ENCODE results near the gene NBL1.

Gene NBL1, protein sequence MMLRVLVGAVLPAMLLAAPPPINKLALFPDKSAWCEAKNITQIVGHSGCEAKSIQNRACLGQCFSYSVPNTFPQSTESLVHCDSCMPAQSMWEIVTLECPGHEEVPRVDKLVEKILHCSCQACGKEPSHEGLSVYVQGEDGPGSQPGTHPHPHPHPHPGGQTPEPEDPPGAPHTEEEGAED

DNA sequence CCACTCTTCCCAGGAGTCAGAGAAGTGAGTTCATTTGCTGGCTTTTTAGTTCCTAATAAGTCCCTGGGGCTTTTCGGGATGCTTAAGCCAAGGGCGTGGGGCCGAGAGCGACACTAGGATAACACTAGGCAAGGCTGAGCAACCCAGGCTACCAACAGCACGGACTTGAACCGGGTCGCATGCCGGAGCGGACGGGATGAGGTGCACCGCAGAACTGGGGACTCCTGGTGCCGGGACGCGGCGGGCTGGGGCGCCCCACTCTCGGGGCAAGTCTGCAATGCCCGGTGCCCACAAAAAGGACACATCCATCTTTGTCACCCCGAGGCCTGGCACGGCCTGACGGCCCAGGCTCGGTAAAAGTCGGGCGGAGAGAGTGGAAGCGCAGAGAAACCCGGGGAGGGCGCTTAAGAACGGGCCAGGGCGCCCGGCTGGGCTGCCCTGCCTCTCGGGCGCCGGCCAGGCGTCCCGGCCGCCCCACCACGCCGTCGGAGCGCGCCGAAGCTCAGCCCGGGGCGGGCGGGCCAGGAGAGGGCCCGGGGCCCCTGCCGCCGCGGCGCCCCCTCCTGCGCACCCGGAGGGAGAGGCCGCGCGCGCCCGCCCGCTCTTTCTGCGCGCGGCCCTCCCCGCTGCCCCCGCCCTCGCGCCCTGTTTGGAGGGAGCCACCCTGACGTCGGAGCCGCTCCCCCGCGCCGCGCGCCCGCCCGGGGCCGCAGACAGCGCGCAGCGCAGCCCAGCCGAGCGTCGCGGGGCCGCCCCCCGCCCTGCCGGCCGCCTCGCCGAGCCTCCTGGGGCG is at the start of gene NBL1:
Gene NBL1 (plus strand): TSS at position 710 of the 793 bp plus-strand sequence. CDS start 10,720 bp downstream, outside the sequence.
- DNase-seq (ENCODE audit: low read depth, low spot score) = no peak

GRCh38 chr1:19596065-19596713 is 47.9 kb upstream of the NBL1 start:
- DNase-seq (ENCODE audit: low read depth, low spot score) = no peak

GRCh38 chr1:19596714-19597495 is 47.2 kb upstream of the NBL1 start:
- DNase-seq (ENCODE audit: low read depth, low spot score) = peak; percentile 91

GRCh38 chr1:19597496-19598309 is 46.4 kb upstream of the NBL1 start:
- peak; percentile 36 for DNase-seq (ENCODE audit: low read depth, low spot score)

DNA sequence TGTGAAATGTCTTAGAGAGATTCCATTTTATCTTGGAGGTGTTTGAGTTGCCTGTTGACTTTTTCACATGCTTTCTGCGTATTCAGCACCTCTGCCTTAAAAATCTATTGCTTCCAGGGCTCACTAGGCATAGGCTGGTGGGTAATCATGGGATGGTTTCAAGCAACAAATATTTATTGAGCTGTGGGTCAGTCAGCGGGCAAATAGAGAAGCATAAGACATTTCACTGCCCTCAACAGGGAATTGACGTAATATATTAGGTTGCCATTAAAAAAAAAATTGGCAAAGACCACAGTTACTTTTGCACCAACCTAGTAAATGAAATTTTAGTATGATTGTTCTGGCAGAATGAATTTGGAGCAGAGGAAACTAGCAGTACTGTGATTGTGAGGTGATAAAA is 44.3 kb upstream of the NBL1 start:
- no peak for DNase-seq (ENCODE audit: low read depth, low spot score)

- no peak for DNase-seq (ENCODE audit: low read depth, low spot score)
These were observed 41.6 kb upstream of the NBL1 start for GRCh38 chr1:19602486-19602885.

DNA sequence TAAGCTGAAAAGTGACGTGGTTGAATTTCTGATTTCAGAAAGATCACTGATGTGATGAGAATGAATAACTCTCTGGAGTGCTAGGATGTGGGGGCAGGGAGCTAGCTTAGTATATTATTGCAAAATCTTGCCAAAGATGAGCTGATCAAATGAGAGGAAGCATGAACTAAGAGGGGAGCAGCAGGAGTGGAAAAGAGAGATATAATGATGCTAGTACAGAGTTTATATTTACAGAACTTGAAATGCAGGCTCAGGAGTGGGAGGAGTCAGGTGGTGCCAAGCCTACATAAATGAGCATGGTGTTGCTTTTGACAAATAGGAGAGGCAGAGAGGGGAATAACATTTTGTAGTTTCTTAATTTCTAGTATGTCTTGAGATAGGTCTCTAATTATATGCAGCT is 38.1 kb upstream of the NBL1 start:
- no peak for DNase-seq (ENCODE audit: low read depth, low spot score)

GRCh38 chr1:19606817-19607642 is 37.1 kb upstream of the NBL1 start:
- DNase-seq (ENCODE audit: low read depth, low spot score) = no peak

- no peak for DNase-seq (ENCODE audit: low read depth, low spot score)
These were observed 35.9 kb upstream of the NBL1 start for GRCh38 chr1:19608232-19608631.

- DNase-seq (ENCODE audit: low read depth, low spot score) = no peak
These were observed 33.7 kb upstream of the NBL1 start for GRCh38 chr1:19610282-19610981.

DNA sequence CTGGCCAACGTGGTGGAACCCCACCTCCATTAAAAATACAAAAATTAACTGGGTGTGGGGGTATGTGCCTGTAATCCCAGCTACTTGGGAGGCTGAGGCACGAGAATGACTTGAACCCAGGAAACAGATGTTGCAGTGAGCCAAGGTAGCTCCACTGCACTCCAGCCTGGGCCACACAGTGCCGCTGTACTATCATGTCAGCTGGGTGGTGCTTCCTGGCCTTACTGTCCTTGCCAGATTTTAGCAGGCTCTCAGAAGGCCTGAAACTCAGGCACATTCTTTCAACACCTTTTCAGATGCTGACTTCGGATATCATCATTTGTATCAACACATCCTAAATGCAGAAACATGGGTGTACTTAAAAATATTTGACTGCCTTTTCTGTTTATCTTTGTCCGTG is 31.6 kb upstream of the NBL1 start:
- DNase-seq (ENCODE audit: low read depth, low spot score) = no peak

DNA sequence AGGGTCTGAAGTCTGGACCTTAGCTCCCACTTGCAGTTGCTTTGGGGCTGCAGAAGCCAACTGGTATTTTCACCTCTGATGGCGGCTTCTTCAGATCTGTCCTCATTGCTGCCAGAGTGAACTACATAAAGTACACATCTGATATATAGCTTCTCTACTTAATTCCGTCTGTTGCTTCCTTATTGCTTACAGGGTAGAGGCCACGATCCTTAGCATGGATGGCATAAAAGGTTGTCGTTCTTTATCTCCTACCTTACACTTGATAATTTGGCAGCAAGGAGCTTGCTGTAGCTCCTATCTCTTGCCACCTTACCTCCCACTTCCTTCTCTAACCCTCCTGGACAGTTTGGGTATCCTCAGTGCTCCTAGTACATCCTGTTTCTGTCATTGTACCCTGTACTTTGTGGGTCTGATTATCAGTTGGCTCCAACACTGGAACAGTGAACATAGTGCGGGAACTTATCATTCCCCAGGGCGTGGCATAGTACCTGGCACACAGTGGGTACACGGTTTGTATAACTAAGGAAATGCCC is 30.9 kb upstream of the NBL1 start:
- no peak for DNase-seq (ENCODE audit: low read depth, low spot score)

DNA sequence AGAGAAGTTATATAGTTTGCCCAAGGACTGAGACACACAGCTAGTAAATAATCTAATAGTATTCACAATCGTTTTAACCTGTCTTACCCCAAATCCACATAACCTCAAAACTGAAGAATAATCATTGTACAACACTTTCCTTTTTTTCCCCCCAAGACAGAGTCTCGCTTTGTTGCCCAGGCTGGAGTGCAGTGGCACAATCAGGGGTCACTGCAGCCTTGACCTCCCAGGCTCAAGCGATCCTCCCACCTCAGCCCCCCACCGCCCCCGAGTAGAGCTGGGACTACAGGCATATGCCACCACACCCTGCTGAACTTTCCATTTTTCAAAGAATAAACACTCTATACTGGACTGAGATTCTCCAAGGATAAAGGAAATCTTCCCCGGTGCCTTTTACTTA is 28.7 kb upstream of the NBL1 start:
- no peak for DNase-seq (ENCODE audit: low read depth, low spot score)

DNA sequence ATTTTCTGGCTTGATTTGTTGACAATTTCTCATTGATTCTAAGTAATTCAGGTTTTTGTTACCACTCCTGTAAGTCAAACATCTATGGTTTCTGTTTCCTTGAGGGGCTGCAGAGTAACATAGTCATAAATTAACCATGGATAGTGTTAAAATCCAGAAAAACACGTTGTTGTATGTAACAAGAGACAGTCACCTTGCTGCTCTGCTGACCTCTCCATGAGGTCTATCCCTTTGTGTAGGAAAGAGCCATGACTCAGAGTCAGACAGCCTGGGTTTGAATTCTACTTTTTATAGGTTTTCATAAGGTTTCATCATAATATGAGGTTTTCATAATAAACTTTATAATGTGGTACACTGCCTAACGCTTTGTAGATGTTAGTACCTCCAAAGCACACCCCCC is 27.6 kb upstream of the NBL1 start:
- no peak for DNase-seq (ENCODE audit: low read depth, low spot score)

GRCh38 chr1:19617376-19617775 is 26.7 kb upstream of the NBL1 start:
- no peak for DNase-seq (ENCODE audit: low read depth, low spot score)

- no peak for DNase-seq (ENCODE audit: low read depth, low spot score)
These were observed 25.7 kb upstream of the NBL1 start for GRCh38 chr1:19618428-19618827.

DNA sequence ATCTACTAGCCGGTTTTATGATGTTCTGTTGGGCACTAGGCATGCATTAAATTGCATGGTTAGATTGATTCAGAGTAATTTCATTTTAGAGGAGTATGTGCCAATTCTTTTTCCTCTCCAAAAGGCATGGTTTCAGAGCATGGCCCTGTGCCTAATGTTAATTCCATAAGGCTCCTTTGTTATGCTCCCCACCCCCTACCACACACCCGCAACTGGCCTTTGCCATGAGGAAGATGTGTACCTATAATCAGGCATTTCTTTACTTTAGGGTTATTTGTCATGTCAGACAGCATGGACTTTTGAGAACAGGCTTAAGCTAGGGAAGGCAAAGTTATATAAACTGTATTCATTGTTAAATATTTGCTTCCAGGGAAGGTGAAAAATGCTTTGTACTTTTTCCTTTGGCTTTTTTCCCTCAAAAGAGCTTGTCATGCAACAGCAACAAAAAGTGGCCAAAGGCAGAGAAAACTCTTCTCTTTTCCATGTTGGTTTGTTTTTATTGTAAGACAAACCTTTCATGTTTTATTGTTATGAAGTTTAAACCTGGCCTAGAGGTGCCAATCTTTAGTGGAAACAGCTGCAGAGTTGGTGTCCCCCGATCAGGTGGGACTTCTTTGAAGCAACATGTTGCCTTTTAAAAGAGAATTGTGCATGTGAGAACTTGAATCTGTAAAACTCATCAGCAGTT is 24.3 kb upstream of the NBL1 start:
- no peak for DNase-seq (ENCODE audit: low read depth, low spot score)

- DNase-seq (ENCODE audit: low read depth, low spot score) = no peak
These were observed 23.3 kb upstream of the NBL1 start for GRCh38 chr1:19620786-19621185.
